Measurements from ENCODE around the gene TLE4. TPM values are rescaled to one million over a fixed set of nuclear protein-coding genes. Genes with fewer than 3 reads are reported as not detected.

Gene TLE4
- total and polyA plus RNA-seq, 7 donors: 7.6 to 60.9 (median 29.1) TPM

DNA sequence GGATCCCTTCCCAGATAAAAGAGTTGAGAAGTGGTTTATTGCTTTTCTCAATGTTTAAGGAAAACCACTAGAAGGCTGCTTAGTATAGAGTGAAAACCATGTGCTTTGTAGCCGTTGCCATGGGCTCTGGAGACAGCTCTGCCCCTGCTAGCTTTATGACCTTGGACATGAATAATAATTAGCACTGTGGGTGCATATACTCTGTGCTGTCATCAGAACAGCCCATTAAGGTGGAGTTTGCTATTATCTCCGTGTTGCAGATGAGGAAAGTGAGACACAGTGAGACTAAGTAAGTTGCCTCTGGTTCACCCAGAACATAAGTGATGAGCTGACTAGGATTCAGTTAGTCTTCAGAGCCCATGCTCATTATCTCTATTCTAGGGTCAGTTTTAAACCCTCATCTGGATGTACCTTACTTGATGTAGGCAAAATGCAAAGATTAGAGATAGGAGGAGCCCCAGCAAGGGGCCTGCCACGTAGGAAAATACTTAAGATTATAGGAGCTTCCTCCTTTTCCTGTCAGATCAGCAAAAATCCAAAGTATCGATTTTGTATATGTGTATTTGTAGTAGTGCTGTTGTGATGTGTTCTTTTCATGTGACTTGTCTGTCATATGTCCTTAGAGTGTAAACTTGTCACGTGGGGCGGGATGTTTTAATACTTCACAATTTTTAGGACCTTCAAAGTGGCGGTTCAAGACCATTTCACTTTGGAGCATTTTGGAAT is 102.5 kb downstream of the TLE4 start:
- H3K27me3 ChIP-seq: no peaks in the 10 kb centered on the region
- TF ChIP-seq EP300 (IDR thresholded peaks at IDR 0.05) (no peak), POLR2A (IDR thresholded peaks at IDR 0.05) (peak in 1 of 2 donors; percentile 15), POLR2AphosphoS5 (IDR thresholded peaks at IDR 0.05) (no peak)
- TF ChIP-seq, protein P1, sequence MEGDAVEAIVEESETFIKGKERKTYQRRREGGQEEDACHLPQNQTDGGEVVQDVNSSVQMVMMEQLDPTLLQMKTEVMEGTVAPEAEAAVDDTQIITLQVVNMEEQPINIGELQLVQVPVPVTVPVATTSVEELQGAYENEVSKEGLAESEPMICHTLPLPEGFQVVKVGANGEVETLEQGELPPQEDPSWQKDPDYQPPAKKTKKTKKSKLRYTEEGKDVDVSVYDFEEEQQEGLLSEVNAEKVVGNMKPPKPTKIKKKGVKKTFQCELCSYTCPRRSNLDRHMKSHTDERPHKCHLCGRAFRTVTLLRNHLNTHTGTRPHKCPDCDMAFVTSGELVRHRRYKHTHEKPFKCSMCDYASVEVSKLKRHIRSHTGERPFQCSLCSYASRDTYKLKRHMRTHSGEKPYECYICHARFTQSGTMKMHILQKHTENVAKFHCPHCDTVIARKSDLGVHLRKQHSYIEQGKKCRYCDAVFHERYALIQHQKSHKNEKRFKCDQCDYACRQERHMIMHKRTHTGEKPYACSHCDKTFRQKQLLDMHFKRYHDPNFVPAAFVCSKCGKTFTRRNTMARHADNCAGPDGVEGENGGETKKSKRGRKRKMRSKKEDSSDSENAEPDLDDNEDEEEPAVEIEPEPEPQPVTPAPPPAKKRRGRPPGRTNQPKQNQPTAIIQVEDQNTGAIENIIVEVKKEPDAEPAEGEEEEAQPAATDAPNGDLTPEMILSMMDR (IDR thresholded peaks at IDR 0.05): no peak
- H3K4me1 ChIP-seq: peaks cover 0 to 1% (median under 1%) of the 10 kb centered on the region in 4 donors
- H3K9me3 ChIP-seq: no peaks in the 10 kb centered on the region
- no peak overlapping the region for H3K27ac ChIP-seq
- H3K36me3 ChIP-seq: no peaks in the 10 kb centered on the region
- no peak overlapping the region for H3K4me3 ChIP-seq
- WGBS, 2 donors: 90 to 91% methylated on average over 7 of the region's 7 CpGs
- DNase-seq: no peak
- intact Hi-C loops (cut with DNase I): no loop called here

DNA sequence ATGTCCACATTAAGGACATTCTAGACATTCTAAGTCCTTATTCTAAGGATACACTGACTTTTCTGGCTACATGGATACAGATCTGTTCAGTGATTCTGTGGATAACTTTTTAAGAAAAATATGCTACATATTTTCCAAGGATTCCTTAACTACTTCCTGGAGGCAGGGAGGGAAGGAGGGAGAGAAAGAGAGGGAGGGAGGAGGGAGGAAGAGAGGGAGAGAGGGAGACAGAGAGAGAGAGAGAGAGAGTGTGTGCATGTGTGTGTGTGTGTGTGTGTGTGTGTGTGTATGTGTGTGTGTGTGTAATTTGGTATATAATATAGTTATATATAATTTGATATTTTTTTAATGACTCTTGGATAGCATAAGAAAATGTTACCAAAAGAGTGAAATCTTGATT is 109.8 kb downstream of the TLE4 start:
- Histone ChIP-seq H3K36me3 (no peaks in the 10 kb centered on the region), H3K4me1 (peaks cover 0 to 33% (median 20%) of the 10 kb centered on the region in 4 donors), H3K4me3 (no peak overlapping the region), H3K27ac (peak overlapping the region in 1 of 4 donors; percentile 31), H3K9me3 (no peaks in the 10 kb centered on the region), H3K27me3 (no peaks in the 10 kb centered on the region)
- TF ChIP-seq, protein P1 (IDR thresholded peaks at IDR 0.05): no peak
- TF ChIP-seq EP300 (IDR thresholded peaks at IDR 0.05) (no peak), POLR2AphosphoS5 (IDR thresholded peaks at IDR 0.05) (no peak), POLR2A (IDR thresholded peaks at IDR 0.05) (no peak)
- intact Hi-C loops (cut with DNase I): no loop called here
- no peak for DNase-seq

DNA sequence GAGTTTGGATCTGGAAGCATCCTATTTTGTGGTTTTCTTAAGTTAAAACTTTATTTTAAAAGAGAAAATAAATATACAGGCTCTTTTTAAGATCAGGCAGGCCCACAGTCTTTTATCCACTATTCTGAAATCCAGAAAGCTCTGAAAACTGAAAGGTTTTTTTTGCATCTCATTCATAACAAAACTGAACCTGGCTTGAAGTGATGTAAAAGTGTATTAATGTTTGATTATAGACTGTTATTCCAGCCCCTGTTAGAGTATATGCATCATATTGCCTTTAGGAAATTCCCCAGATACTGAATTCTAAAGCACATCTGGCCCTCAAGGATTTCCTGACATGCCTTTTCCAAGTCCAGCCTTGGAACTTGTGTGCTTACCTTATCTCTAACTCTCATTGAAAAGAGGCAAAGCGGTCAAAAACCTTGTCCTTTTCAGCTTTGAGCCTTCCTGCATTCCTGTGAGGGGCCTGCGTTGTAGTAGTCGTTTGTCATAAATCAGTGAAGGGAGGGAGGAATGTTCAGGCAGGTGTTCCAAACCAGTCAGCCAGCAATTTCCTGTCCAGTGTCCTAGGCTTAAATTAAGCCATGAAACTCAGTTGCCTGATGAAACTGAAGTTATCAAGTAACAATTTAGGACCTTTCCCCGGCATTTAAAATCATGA is 110.4 kb downstream of the TLE4 start:
- Histone ChIP-seq H3K27ac (peak overlapping the region in 2 of 4 donors; percentile 17 to 30), H3K27me3 (no peaks in the 10 kb centered on the region), H3K36me3 (no peaks in the 10 kb centered on the region), H3K4me1 (peaks cover 0 to 39% (median 23%) of the 10 kb centered on the region in 4 donors), H3K9me3 (no peaks in the 10 kb centered on the region), H3K4me3 (no peak overlapping the region)
- intact Hi-C loops (cut with DNase I): no loop called here
- 23 to 63% methylated on average over 4 of the region's 4 CpGs for WGBS, 2 donors
- TF ChIP-seq POLR2A (IDR thresholded peaks at IDR 0.05) (no peak), POLR2AphosphoS5 (IDR thresholded peaks at IDR 0.05) (no peak), EP300 (IDR thresholded peaks at IDR 0.05) (no peak)
- TF ChIP-seq, protein P1 (IDR thresholded peaks at IDR 0.05): no peak
- DNase-seq: no peak

DNA sequence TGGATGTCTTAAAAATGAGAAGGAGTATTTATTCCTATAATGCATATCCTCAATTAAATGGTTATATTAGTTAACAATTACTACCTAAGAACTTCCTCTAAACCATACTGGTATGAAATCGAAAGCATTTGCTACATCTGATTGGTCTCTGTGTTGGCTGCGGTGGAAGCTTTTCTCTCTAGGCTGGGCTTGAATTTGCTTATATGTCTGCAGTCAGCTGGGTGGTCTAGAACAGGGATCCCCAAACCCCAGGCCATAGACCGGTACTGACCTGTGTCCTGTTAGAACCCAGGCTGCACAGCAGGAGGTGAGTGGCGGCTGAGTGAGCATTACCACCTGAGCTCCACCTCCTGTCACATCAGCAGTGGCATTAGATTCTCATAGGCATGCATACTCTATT is 112.3 kb downstream of the TLE4 start:
- Histone ChIP-seq H3K27ac (no peak overlapping the region), H3K9me3 (no peaks in the 10 kb centered on the region), H3K4me3 (no peak overlapping the region), H3K4me1 (peaks cover 0 to 39% (median 23%) of the 10 kb centered on the region in 4 donors), H3K36me3 (no peaks in the 10 kb centered on the region), H3K27me3 (no peaks in the 10 kb centered on the region)
- TF ChIP-seq EP300 (IDR thresholded peaks at IDR 0.05) (no peak), POLR2AphosphoS5 (IDR thresholded peaks at IDR 0.05) (no peak), POLR2A (IDR thresholded peaks at IDR 0.05) (no peak)
- TF ChIP-seq, protein P1 (IDR thresholded peaks at IDR 0.05): no peak
- no peak for DNase-seq
- WGBS, 2 donors: 96 to 99% methylated on average over 4 of the region's 4 CpGs
- intact Hi-C loops (cut with DNase I): no loop called here
